Breast epithelium (tissue), 4 donors: ENCODE measurements around the gene PSTPIP2. TPM values are rescaled to one million over a fixed set of nuclear protein-coding genes. Genes with fewer than 3 reads are reported as not detected.

Experiments used
- DNase-seq, 2 donors: peaks; one replicate each; pipeline ENCODE4 v3.0.0-alpha.2; 2019; ENCODE audit warnings: low spot score in 2 of 2
- H3K27ac ChIP-seq, 2 donors: fragments of 200-600 bp; sonication (generic) in 1 of 2; one replicate each; pipeline ENCODE4 v1.5.1; 2016 to 2019; ENCODE audit warnings: mild to moderate bottlenecking in 1 of 2
- H3K27me3 ChIP-seq, 2 donors: fragments of 200-600 bp; sonication (generic) in 1 of 2; one replicate each; pipeline versions ENCODE4 v1.5.1 to v1.6.0; 2017 to 2019; ENCODE audit warnings: control low read depth in 1 of 2, mild to moderate bottlenecking in 1 of 2
- H3K36me3 ChIP-seq: fragments of 200-600 bp; one replicate; pipeline ENCODE4 v1.5.1; 2019
- H3K4me1 ChIP-seq, 2 donors: fragments of 200-600 bp; sonication (generic); one replicate each; pipeline ENCODE4 v1.5.1; 2016 to 2019; ENCODE audit warnings: control low read depth in 1 of 2
- H3K4me3 ChIP-seq, 3 donors: fragments of 200-600 bp; sonication (generic); 1 replicate in 2 of 3; 2 replicates in 1 of 3; pipeline ENCODE4 v1.5.1; 2016 to 2019; ENCODE audit warnings: mild to moderate bottlenecking in 3 of 3, moderate library complexity in 2 of 3
- H3K9me3 ChIP-seq, 2 donors: fragments of 200-600 bp; sonication (generic) in 1 of 2; one replicate each; pipeline ENCODE4 v1.5.1; 2016 to 2019; ENCODE audit warnings: control low read depth in 1 of 2
- CTCF ChIP-seq, 3 donors: fragments of 450-650 bp; IDR thresholded peaks; one replicate each; pipeline ENCODE4 v1.5.1; 2016 to 2017; ENCODE audit warnings: antibody characterized with exemption in 3 of 3, mild to moderate bottlenecking in 3 of 3, moderate library complexity in 3 of 3
- POLR2A ChIP-seq: fragments of 450-650 bp; IDR thresholded peaks from one replicate; pipeline ENCODE4 v1.6.1; 2016; ENCODE audit warnings: antibody characterized with exemption, mild to moderate bottlenecking, moderate library complexity
- POLR2AphosphoS5 ChIP-seq, 3 donors: sonication (generic); formaldehyde crosslinking; IDR thresholded peaks; one replicate each; pipeline ENCODE4 v1.6.1; 2017; ENCODE audit warnings: antibody characterized with exemption in 3 of 3
- intact Hi-C: fragments of 100-400 bp; cut with DNase I; formaldehyde crosslinking; loops from one replicate; pipeline ENCODE4 v1.15.1; 2023; ENCODE audit warnings: low total_unique reads
- total RNA-seq, 3 donors: library from RNA; depleted of rRNA; stranded (reverse); fragments of >200 nt; gene quantifications; one replicate each; pipeline ENCODE4 v1.1.0, GENCODE V29; 2016

PSTPIP2 gene
- total RNA-seq, 3 donors from 2014 or later: 6.4 to 22.2 (median 14.7) TPM

- Histone ChIP-seq H3K36me3 (no peaks in the 10 kb centered on the region), H3K4me1 (peaks cover 0 to 4% of the 10 kb centered on the region in 2 donors), H3K4me3 (no peak overlapping the region), H3K27me3 (no peaks in the 10 kb centered on the region), H3K27ac (no peak overlapping the region), H3K9me3 (no peaks in the 10 kb centered on the region)
- no peak for DNase-seq
- TF ChIP-seq CTCF (IDR thresholded peaks at IDR 0.05): peak; percentile 63 to 70 (median 69)
- no peak for TF ChIP-seq POLR2A
- peak in 1 of 3 donors; percentile 11 for TF ChIP-seq POLR2AphosphoS5 (IDR thresholded peaks at IDR 0.05)
- intact Hi-C loops: no loop called here
Observed at GRCh38 chr18:46073474-46074331, 1.6 kb upstream of the PSTPIP2 start.

GRCh38 chr18:46072959-46073358 is 899 bp upstream of the PSTPIP2 start:
- peak overlapping the region in 1 of 3 donors; percentile 86 for H3K4me3 ChIP-seq
- intact Hi-C loops: no loop called here
- no peak for DNase-seq
- no peak for TF ChIP-seq CTCF (IDR thresholded peaks at IDR 0.05)
- no peak for TF ChIP-seq POLR2AphosphoS5 (IDR thresholded peaks at IDR 0.05)
- no peaks in the 10 kb centered on the region for H3K9me3 ChIP-seq
- no peak overlapping the region for H3K27ac ChIP-seq
- H3K4me1 ChIP-seq: peaks cover 0 to 4% of the 10 kb centered on the region in 2 donors
- H3K36me3 ChIP-seq: no peaks in the 10 kb centered on the region
- no peaks in the 10 kb centered on the region for H3K27me3 ChIP-seq

DNA sequence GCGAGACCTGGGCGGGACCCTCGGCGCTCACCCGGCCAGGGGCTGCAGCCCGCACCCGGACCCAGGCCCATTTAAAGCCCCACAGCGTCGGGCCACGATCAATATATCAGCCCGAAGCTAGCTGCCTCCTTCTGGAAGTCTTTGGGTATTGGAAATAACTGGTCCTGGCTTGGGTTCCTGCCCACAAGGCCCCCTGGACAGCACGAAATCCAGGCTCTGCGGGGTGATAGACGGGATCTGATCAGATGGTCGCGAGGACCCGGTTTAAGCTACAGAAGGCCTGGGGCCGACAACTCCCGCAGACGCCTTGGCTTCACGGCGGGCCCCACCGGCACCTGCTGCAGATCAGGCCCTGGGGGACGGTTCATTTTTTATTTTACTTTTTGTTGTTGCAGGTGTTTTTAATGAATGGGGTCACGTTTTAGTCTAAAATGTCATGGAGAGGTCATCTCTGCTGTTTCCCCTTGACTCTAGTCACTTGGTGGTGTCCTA is 362 bp upstream of the PSTPIP2 start:
- no peak for DNase-seq
- Histone ChIP-seq H3K4me1 (peaks cover 0 to 4% of the 10 kb centered on the region in 2 donors), H3K27me3 (no peaks in the 10 kb centered on the region), H3K4me3 (peak overlapping the region; percentile 80 to 91 (median 86)), H3K27ac (peak overlapping the region; percentile 80 to 86), H3K36me3 (no peaks in the 10 kb centered on the region), H3K9me3 (no peaks in the 10 kb centered on the region)
- intact Hi-C loops: no loop called here
- no peak for TF ChIP-seq POLR2AphosphoS5 (IDR thresholded peaks at IDR 0.05)
- no peak for TF ChIP-seq POLR2A
- no peak for TF ChIP-seq CTCF (IDR thresholded peaks at IDR 0.05)

GRCh38 chr18:46070815-46071652 is 1.0 kb downstream of the PSTPIP2 start:
- no peak for DNase-seq
- H3K4me3 ChIP-seq: peak overlapping the region; percentile 80 to 91 (median 86)
- intact Hi-C loops: no loop called here
- H3K36me3 ChIP-seq: no peaks in the 10 kb centered on the region
- peak overlapping the region; percentile 80 to 86 for H3K27ac ChIP-seq
- no peak for TF ChIP-seq POLR2AphosphoS5 (IDR thresholded peaks at IDR 0.05)
- TF ChIP-seq CTCF (IDR thresholded peaks at IDR 0.05): no peak
- H3K9me3 ChIP-seq: no peaks in the 10 kb centered on the region
- no peaks in the 10 kb centered on the region for H3K27me3 ChIP-seq
- H3K4me1 ChIP-seq: peaks cover 0 to 4% of the 10 kb centered on the region in 2 donors
